ENCODE results near the gene PRR5L.
"Not testable (repeated sequence)": the region's sequence is repeated elsewhere in the genome, so short reads cannot be mapped to it uniquely, and the experiment has no call there.

Gene PRR5L

GRCh38 chr11:36510594-36510942, 214.5 kb downstream of the PRR5L start:
- DNase-seq = no peak
- Mint-ChIP-seq H3K4me1 (peaks cover 19% of the 10 kb centered on the region), H3K36me3 (ENCODE audit: low read depth) (no peaks in the 10 kb centered on the region), H3K27ac (no peak overlapping the region), H3K9me3 (peaks cover 18% of the 10 kb centered on the region), H3K4me3 (peak overlapping the region; percentile 99), H3K27me3 (ENCODE audit: low read depth, poor library complexity) (peaks cover 28% of the 10 kb centered on the region)
- no peak for TF ChIP-seq CTCF (IDR thresholded peaks at IDR 0.05)

GRCh38 chr11:36511062-36511461, 215.0 kb downstream of the PRR5L start:
- Mint-ChIP-seq H3K9me3 (peaks cover 18% of the 10 kb centered on the region), H3K4me3 (peak overlapping the region; percentile 99), H3K27me3 (ENCODE audit: low read depth, poor library complexity) (peaks cover 28% of the 10 kb centered on the region), H3K4me1 (peaks cover 19% of the 10 kb centered on the region)
- H3K36me3 Mint-ChIP-seq (ENCODE audit: low read depth); H3K27ac Mint-ChIP-seq; DNase-seq: not testable (repeated sequence)

GRCh38 chr11:36512016-36512415, 215.9 kb downstream of the PRR5L start:
- no peaks in the 10 kb centered on the region for H3K36me3 Mint-ChIP-seq (ENCODE audit: low read depth)
- H3K4me1 Mint-ChIP-seq = peaks cover 19% of the 10 kb centered on the region
- H3K27me3 Mint-ChIP-seq (ENCODE audit: low read depth, poor library complexity) = peaks cover 28% of the 10 kb centered on the region
- DNase-seq = no peak
- peaks cover 22% of the 10 kb centered on the region for H3K9me3 Mint-ChIP-seq
- peak overlapping the region; percentile 86 for H3K27ac Mint-ChIP-seq
- no peak for TF ChIP-seq CTCF (IDR thresholded peaks at IDR 0.05)
- H3K4me3 Mint-ChIP-seq = no peak overlapping the region

GRCh38 chr11:36513965-36514364, 217.9 kb downstream of the PRR5L start:
- H3K9me3 Mint-ChIP-seq = peaks cover 35% of the 10 kb centered on the region
- no peak overlapping the region for H3K4me3 Mint-ChIP-seq
- peaks cover 9% of the 10 kb centered on the region for H3K4me1 Mint-ChIP-seq
- no peak for TF ChIP-seq CTCF (IDR thresholded peaks at IDR 0.05)
- H3K36me3 Mint-ChIP-seq (ENCODE audit: low read depth) = no peaks in the 10 kb centered on the region
- peaks cover 31% of the 10 kb centered on the region for H3K27me3 Mint-ChIP-seq (ENCODE audit: low read depth, poor library complexity)
- no peak overlapping the region for H3K27ac Mint-ChIP-seq
- DNase-seq = no peak
